KMS-11 (cell line): ENCODE measurements around the gene ZNF827.

Experiments used
- H2AFZ ChIP-seq: fragments of 200-600 bp; sonication (generic); 2 replicates; pipeline ENCODE4 v1.6.1; 2016; ENCODE audit warnings: antibody characterized with exemption, mixed run types, low read depth
- H3K27ac ChIP-seq: fragments of 200-600 bp; sonication (generic); 2 replicates; pipeline ENCODE4 v1.6.1; 2016; ENCODE audit warnings: mild to moderate bottlenecking, mixed run types
- H3K27me3 ChIP-seq: fragments of 200-600 bp; sonication (generic); 2 replicates; pipeline ENCODE4 v1.6.1; 2017; ENCODE audit warnings: mild to moderate bottlenecking, low read depth, mixed run types, moderate library complexity; ENCODE audit not compliant: insufficient read depth
- H3K36me3 ChIP-seq: fragments of 200-600 bp; sonication (generic); 2 replicates; pipeline ENCODE4 v1.6.1; 2017; ENCODE audit warnings: mild to moderate bottlenecking, mixed run types; ENCODE audit not compliant: insufficient read depth
- H3K4me1 ChIP-seq: fragments of 200-600 bp; sonication (generic); 2 replicates; pipeline ENCODE4 v1.6.1; 2016; ENCODE audit warnings: mild to moderate bottlenecking, low read depth, mixed run types; ENCODE audit not compliant: poor library complexity, severe bottlenecking
- H3K4me2 ChIP-seq: fragments of 200-600 bp; sonication (generic); 2 replicates; pipeline ENCODE4 v1.7.0; 2016; ENCODE audit warnings: mild to moderate bottlenecking, mixed run types
- H3K4me3 ChIP-seq: fragments of 200-600 bp; sonication (generic); IDR thresholded peaks from 2 replicates; pipeline ENCODE4 v1.6.1; 2017; ENCODE audit warnings: low read depth, low read length, mixed read lengths; ENCODE audit not compliant: insufficient read depth
- H3K79me2 ChIP-seq: fragments of 200-600 bp; sonication (generic); 2 replicates; pipeline ENCODE4 v1.6.1; 2016; ENCODE audit warnings: low read depth, mixed run types; ENCODE audit not compliant: insufficient read depth
- H3K9ac ChIP-seq: fragments of 200-600 bp; sonication (generic); 2 replicates; pipeline ENCODE4 v1.6.1; 2016; ENCODE audit warnings: mild to moderate bottlenecking, mixed run types
- H4K20me1 ChIP-seq: fragments of 200-600 bp; sonication (generic); 2 replicates; pipeline ENCODE4 v1.6.1; 2016; ENCODE audit warnings: mild to moderate bottlenecking, mixed run types; ENCODE audit not compliant: insufficient read depth
- CTCF ChIP-seq: fragments of 200-600 bp; sonication (generic); conservative IDR thresholded peaks from 2 replicates; pipeline ENCODE4 v1.6.1; 2017; ENCODE audit warnings: low read depth, mild to moderate bottlenecking, antibody characterized with exemption, low read length, moderate library complexity, mixed read lengths

The ZNF827 gene

GRCh38 chr4:145819101-145819852, 119.3 kb downstream of the ZNF827 start:
- H4K20me1 ChIP-seq: no peaks in the 10 kb centered on the region
- H3K79me2 ChIP-seq: no peaks in the 10 kb centered on the region
- no peak overlapping the region for H3K4me3 ChIP-seq
- peak overlapping the region; percentile 56; the same call in 1 of the 2 replicates for H3K27ac ChIP-seq
- no peaks in the 10 kb centered on the region for H3K27me3 ChIP-seq
- no peak overlapping the region for H2AFZ ChIP-seq
- TF ChIP-seq CTCF: no peak
- peaks cover 39% of the 10 kb centered on the region for H3K4me1 ChIP-seq
- no peak overlapping the region for H3K9ac ChIP-seq
- peak overlapping the region; percentile 53 for H3K4me2 ChIP-seq
- no peaks in the 10 kb centered on the region for H3K36me3 ChIP-seq

- Histone ChIP-seq H4K20me1 (no peaks in the 10 kb centered on the region), H2AFZ (no peak overlapping the region), H3K4me2 (no peak overlapping the region), H3K4me3 (no peak overlapping the region), H3K36me3 (no peaks in the 10 kb centered on the region), H3K79me2 (no peaks in the 10 kb centered on the region), H3K9ac (no peak overlapping the region), H3K27me3 (no peaks in the 10 kb centered on the region), H3K27ac (no peak overlapping the region), H3K4me1 (peaks cover 39% of the 10 kb centered on the region)
- no peak for TF ChIP-seq CTCF
Measured at GRCh38 chr4:145818011-145818410, 120.6 kb downstream of the ZNF827 start.

GRCh38 chr4:145816091-145816490, 122.5 kb downstream of the ZNF827 start:
- H3K27me3 ChIP-seq: no peaks in the 10 kb centered on the region
- H4K20me1 ChIP-seq: no peaks in the 10 kb centered on the region
- no peak overlapping the region for H2AFZ ChIP-seq
- TF ChIP-seq CTCF: no peak
- H3K36me3 ChIP-seq: no peaks in the 10 kb centered on the region
- no peak overlapping the region for H3K4me3 ChIP-seq
- H3K79me2 ChIP-seq: no peaks in the 10 kb centered on the region
- H3K4me1 ChIP-seq: peaks cover 32% of the 10 kb centered on the region
- no peak overlapping the region for H3K27ac ChIP-seq
- H3K4me2 ChIP-seq: no peak overlapping the region
- no peak overlapping the region for H3K9ac ChIP-seq

- no peak overlapping the region for H3K9ac ChIP-seq
- H3K27ac ChIP-seq: no peak overlapping the region
- H3K4me2 ChIP-seq: no peak overlapping the region
- H3K4me3 ChIP-seq: no peak overlapping the region
- no peaks in the 10 kb centered on the region for H3K27me3 ChIP-seq
- no peaks in the 10 kb centered on the region for H3K36me3 ChIP-seq
- H2AFZ ChIP-seq: no peak overlapping the region
- TF ChIP-seq CTCF: no peak
- peaks cover 27% of the 10 kb centered on the region for H3K4me1 ChIP-seq
- H3K79me2 ChIP-seq: no peaks in the 10 kb centered on the region
- H4K20me1 ChIP-seq: no peaks in the 10 kb centered on the region
Measured at GRCh38 chr4:145815626-145816025, 123.0 kb downstream of the ZNF827 start.
